H9 (cell line): Measurements from ENCODE around the gene ACOT7. TPM values are rescaled to one million over a fixed set of nuclear protein-coding genes. Genes with fewer than 3 reads are reported as not detected.
A peak's percentile ranks its signal among the peaks of the same experiment; 100 is the strongest.

ENCODE experiments used
- DNase-seq: peaks from one replicate; pipeline ENCODE4 v3.0.0-alpha.2; 2017
- H2AFZ ChIP-seq: one replicate; pipeline ENCODE4 v1.6.1; 2013; ENCODE audit warnings: mild to moderate bottlenecking, low read length, control low read depth, moderate library complexity
- H2AK5ac ChIP-seq: 2 replicates; pipeline ENCODE4 v1.6.1; 2013; ENCODE audit warnings: low read length, control low read depth, mixed read lengths; ENCODE audit not compliant: insufficient read length
- H2BK120ac ChIP-seq: one replicate; pipeline ENCODE4 v1.6.1; 2013; ENCODE audit warnings: low read depth, mild to moderate bottlenecking, low read length, control low read depth, inconsistent platforms; ENCODE audit not compliant: poor library complexity, severe bottlenecking
- H2BK12ac ChIP-seq: 2 replicates; pipeline ENCODE4 v1.6.1; 2013; ENCODE audit warnings: low read length, control low read depth, mixed read lengths, low read depth; ENCODE audit not compliant: insufficient read length
- H2BK15ac ChIP-seq: 2 replicates; pipeline ENCODE4 v1.6.1; 2013; ENCODE audit warnings: low read depth, low read length, control low read depth
- H2BK20ac ChIP-seq: one replicate; pipeline ENCODE4 v1.6.1; 2013; ENCODE audit warnings: low read depth, mild to moderate bottlenecking, low read length, control low read depth, inconsistent platforms; ENCODE audit not compliant: poor library complexity, severe bottlenecking
- H2BK5ac ChIP-seq: 2 replicates; pipeline ENCODE4 v1.6.1; 2013; ENCODE audit warnings: low read length, control low read depth, mixed read lengths; ENCODE audit not compliant: insufficient read length
- H3K14ac ChIP-seq: 2 replicates; pipeline ENCODE4 v1.6.1; 2013; ENCODE audit warnings: low read length, control low read depth; ENCODE audit not compliant: insufficient read depth
- H3K18ac ChIP-seq: 2 replicates; pipeline ENCODE4 v1.6.1; 2013; ENCODE audit warnings: low read depth, mild to moderate bottlenecking, mixed read lengths, low read length, control low read depth; ENCODE audit not compliant: insufficient read length
- H3K23ac ChIP-seq: 2 replicates; pipeline ENCODE4 v1.6.1; 2013; ENCODE audit warnings: low read length, control low read depth, mixed read lengths, low read depth; ENCODE audit not compliant: insufficient read length
- H3K23me2 ChIP-seq: 2 replicates; pipeline ENCODE4 v1.6.1; 2013; ENCODE audit warnings: low read depth, mild to moderate bottlenecking, mixed read lengths, low read length, control low read depth; ENCODE audit not compliant: insufficient read length, poor library complexity, severe bottlenecking
- H3K27ac ChIP-seq: 2 replicates; pipeline ENCODE4 v1.5.1; 2013; ENCODE audit warnings: low read length, control low read depth, mixed read lengths, low read depth; ENCODE audit not compliant: insufficient read length
- H3K27me3 ChIP-seq: 2 replicates; pipeline ENCODE4 v1.6.1; 2013; ENCODE audit warnings: low read length, control low read depth, inconsistent platforms; ENCODE audit not compliant: insufficient read depth
- H3K4ac ChIP-seq: 2 replicates; pipeline ENCODE4 v1.6.1; 2013; ENCODE audit warnings: low read depth, mild to moderate bottlenecking, control low read depth, inconsistent platforms, low read length, moderate library complexity
- H3K4me1 ChIP-seq: 2 replicates; pipeline ENCODE4 v1.6.1; 2013; ENCODE audit warnings: low read length, control low read depth, inconsistent platforms; ENCODE audit not compliant: insufficient read depth
- H3K4me2 ChIP-seq: 2 replicates; pipeline ENCODE4 v1.6.1; 2013; ENCODE audit warnings: low read length, control low read depth, mixed read lengths; ENCODE audit not compliant: insufficient read length, insufficient read depth
- H3K56ac ChIP-seq: 2 replicates; pipeline ENCODE4 v1.6.1; 2013; ENCODE audit warnings: low read depth, mild to moderate bottlenecking, mixed read lengths, low read length, control low read depth; ENCODE audit not compliant: insufficient read length
- H3K79me1 ChIP-seq: 2 replicates; pipeline ENCODE4 v1.6.1; 2013; ENCODE audit warnings: low read depth, mild to moderate bottlenecking, moderate library complexity, low read length, control low read depth, inconsistent platforms; ENCODE audit not compliant: insufficient read depth, poor library complexity, severe bottlenecking
- H3K79me2 ChIP-seq: 2 replicates; pipeline ENCODE4 v1.6.1; 2013; ENCODE audit warnings: low read length, control low read depth, inconsistent platforms; ENCODE audit not compliant: insufficient read depth
- H3K9ac ChIP-seq: 2 replicates; pipeline ENCODE4 v1.6.1; 2013; ENCODE audit warnings: low read length, control low read depth, mixed read lengths; ENCODE audit not compliant: insufficient read length; ENCODE audit errors: extremely low read depth
- H3K9me3 ChIP-seq: one replicate; pipeline ENCODE4 v1.6.1; 2013; ENCODE audit warnings: low read depth, low read length, inconsistent platforms; ENCODE audit not compliant: control insufficient read depth
- H3T11ph ChIP-seq: one replicate; pipeline ENCODE4 v1.6.1; 2013; ENCODE audit warnings: mild to moderate bottlenecking, low read length, control low read depth, inconsistent platforms
- H4K20me1 ChIP-seq: one replicate; pipeline ENCODE4 v1.6.1; 2013; ENCODE audit not compliant: control insufficient read depth, insufficient read length, insufficient read depth
- H4K5ac ChIP-seq: 2 replicates; pipeline ENCODE4 v1.6.1; 2013; ENCODE audit warnings: low read depth, mild to moderate bottlenecking, mixed read lengths, low read length, control low read depth; ENCODE audit not compliant: insufficient read length
- H4K8ac ChIP-seq: replicated peaks from 2 replicates; pipeline ENCODE4 v1.6.1; 2013; ENCODE audit warnings: low read length, control low read depth, mixed read lengths, low read depth; ENCODE audit not compliant: insufficient read length
- H4K91ac ChIP-seq: 2 replicates; pipeline ENCODE4 v1.6.1; 2013; ENCODE audit warnings: low read depth, mild to moderate bottlenecking, moderate library complexity, mixed read lengths, low read length, control low read depth; ENCODE audit not compliant: insufficient read length
- H3K27ac Mint-ChIP-seq, 3 experiments: 2 replicates in 2 of 3; 3 replicates in 1 of 3; pipeline ENCODE4 v1.8.0; 2020 to 2021; ENCODE audit warnings: mixed read lengths in 3 of 3, mild to moderate bottlenecking in 1 of 3, moderate library complexity in 1 of 3
- H3K27me3 Mint-ChIP-seq: 2 replicates; pipeline ENCODE4 v1.8.0; 2021; ENCODE audit warnings: low read depth, mild to moderate bottlenecking, moderate library complexity, mixed read lengths
- H3K36me3 Mint-ChIP-seq, 3 experiments: 2 replicates in 2 of 3; 3 replicates in 1 of 3; pipeline ENCODE4 v1.8.0; 2020 to 2021; ENCODE audit warnings: low read depth in 3 of 3, mixed read lengths in 3 of 3; ENCODE audit not compliant: insufficient read depth in 1 of 3
- H3K4me1 Mint-ChIP-seq, 2 experiments: 2 replicates each; pipeline ENCODE4 v1.8.0; 2020; ENCODE audit warnings: mixed read lengths in 2 of 2
- H3K4me3 Mint-ChIP-seq, 2 experiments: 2 replicates in 1 of 2; 3 replicates in 1 of 2; pipeline ENCODE4 v1.8.0; 2020 to 2021; ENCODE audit warnings: mild to moderate bottlenecking in 2 of 2, mixed read lengths in 2 of 2, moderate library complexity in 1 of 2
- H3K9me3 Mint-ChIP-seq, 2 experiments: 2 replicates in 1 of 2; 3 replicates in 1 of 2; pipeline ENCODE4 v1.8.0; 2020; ENCODE audit warnings: mild to moderate bottlenecking in 2 of 2, mixed read lengths in 2 of 2, moderate library complexity in 1 of 2
- WGBS: extraction: QIAGEN DNeasy Blood & Tissue Kit; methylation state at CpG from one replicate; pipeline ENCODE4 v1.1.7; 2013; ENCODE audit warnings: missing lambda C conversion rate, low lambda C conversion rate, mixed read lengths; ENCODE audit not compliant: insufficient read length; ENCODE audit errors: extremely low coverage; 5-methylcytosine and 5-hydroxymethylcytosine counted together
- total RNA-seq: library from RNA; stranded (reverse); gene quantifications from 2 replicates; pipeline ENCODE4 v1.2.1, GENCODE V29; 2021
- TF ChIP-seq, protein P1 (sequence below): fragments of 200-600 bp; sonication (generic); conservative IDR thresholded peaks from 3 replicates; pipeline ENCODE4 v1.8.0; 2021; ENCODE audit warnings: antibody characterized with exemption, mild to moderate bottlenecking

ACOT7 gene
- total RNA-seq, 1 experiment from 2014 or later: 87.4 TPM

DNA sequence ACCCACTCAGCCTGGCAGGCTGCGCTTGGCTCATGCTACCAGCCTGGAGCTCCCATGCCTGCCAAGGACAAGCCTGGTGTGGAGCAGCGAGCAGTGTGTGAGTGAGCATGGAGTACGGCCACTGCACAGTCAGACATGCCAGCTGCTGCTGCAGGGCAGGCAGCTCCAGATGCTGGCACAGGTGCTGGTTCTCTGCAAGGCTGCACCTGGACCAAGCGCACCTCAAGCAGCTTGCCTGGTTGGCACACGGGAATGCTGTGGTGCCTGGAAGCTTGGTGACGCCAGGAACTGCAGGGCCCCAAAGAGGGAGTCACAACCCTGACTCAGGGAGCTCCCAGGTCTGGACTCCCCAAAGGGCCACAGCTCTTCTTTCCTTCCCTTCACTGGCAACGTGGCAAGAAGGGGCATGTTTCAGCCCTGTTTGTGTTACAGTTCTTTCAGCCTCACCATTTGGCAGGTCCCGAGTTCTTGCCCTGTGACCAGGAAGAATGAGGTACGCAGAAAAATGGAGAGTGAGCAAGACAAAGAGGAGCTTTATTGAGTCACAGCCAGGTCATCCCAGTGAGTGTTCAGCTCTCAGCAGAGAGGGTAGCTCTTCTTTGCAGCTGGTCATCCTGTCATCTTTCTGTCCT is 26.1 kb downstream of the ACOT7 start:
- no peak overlapping the region for H2BK15ac ChIP-seq
- no peaks in the 10 kb centered on the region for H3K9me3 ChIP-seq
- H3K23me2 ChIP-seq: no peaks in the 10 kb centered on the region
- Mint-ChIP-seq H3K36me3 (peaks cover 10 to 14% (median 11%) of the 10 kb centered on the region in 3 experiments), H3K4me3 (no peak overlapping the region), H3K9me3 (peaks cover 9% of the 10 kb centered on the region in 2 experiments; a peak in 4 of 5 replicates), H3K4me1 (peaks cover 5 to 10% of the 10 kb centered on the region in 2 experiments; a peak in 3 of 4 replicates), H3K27me3 (peaks cover 2% of the 10 kb centered on the region; the same call in 1 of the 2 replicates), H3K27ac (peak overlapping the region; percentile 48 to 72 (median 57); a peak in 3 of 7 replicates)
- peaks cover 4% of the 10 kb centered on the region for H3K79me1 ChIP-seq
- H3K4me2 ChIP-seq: no peak overlapping the region
- no peaks in the 10 kb centered on the region for H3K4me1 ChIP-seq
- H4K5ac ChIP-seq: no peak overlapping the region
- H3K18ac ChIP-seq: no peak overlapping the region
- WGBS: no CpG with 5 or more reads among the region's 9 CpGs
- no peak overlapping the region for H3K27ac ChIP-seq
- H2BK5ac ChIP-seq: no peak overlapping the region
- H3K14ac ChIP-seq: no peak overlapping the region; the same call in 1 of the 2 replicates
- H3T11ph ChIP-seq: no peak overlapping the region
- TF ChIP-seq, protein P1, sequence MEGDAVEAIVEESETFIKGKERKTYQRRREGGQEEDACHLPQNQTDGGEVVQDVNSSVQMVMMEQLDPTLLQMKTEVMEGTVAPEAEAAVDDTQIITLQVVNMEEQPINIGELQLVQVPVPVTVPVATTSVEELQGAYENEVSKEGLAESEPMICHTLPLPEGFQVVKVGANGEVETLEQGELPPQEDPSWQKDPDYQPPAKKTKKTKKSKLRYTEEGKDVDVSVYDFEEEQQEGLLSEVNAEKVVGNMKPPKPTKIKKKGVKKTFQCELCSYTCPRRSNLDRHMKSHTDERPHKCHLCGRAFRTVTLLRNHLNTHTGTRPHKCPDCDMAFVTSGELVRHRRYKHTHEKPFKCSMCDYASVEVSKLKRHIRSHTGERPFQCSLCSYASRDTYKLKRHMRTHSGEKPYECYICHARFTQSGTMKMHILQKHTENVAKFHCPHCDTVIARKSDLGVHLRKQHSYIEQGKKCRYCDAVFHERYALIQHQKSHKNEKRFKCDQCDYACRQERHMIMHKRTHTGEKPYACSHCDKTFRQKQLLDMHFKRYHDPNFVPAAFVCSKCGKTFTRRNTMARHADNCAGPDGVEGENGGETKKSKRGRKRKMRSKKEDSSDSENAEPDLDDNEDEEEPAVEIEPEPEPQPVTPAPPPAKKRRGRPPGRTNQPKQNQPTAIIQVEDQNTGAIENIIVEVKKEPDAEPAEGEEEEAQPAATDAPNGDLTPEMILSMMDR: no peak
- no peak overlapping the region for H4K91ac ChIP-seq
- no peak overlapping the region for H2AFZ ChIP-seq
- no peak overlapping the region for H4K8ac ChIP-seq
- H3K4ac ChIP-seq: no peak overlapping the region
- H2BK12ac ChIP-seq: no peak overlapping the region
- no peaks in the 10 kb centered on the region for H3K27me3 ChIP-seq
- no peaks in the 10 kb centered on the region for H4K20me1 ChIP-seq
- H3K9ac ChIP-seq: no peak overlapping the region
- no peak overlapping the region for H2BK20ac ChIP-seq
- H3K23ac ChIP-seq: no peak overlapping the region
- H2AK5ac ChIP-seq: no peak overlapping the region
- peaks cover 5% of the 10 kb centered on the region; the same call in 1 of the 2 replicates for H3K79me2 ChIP-seq
- H2BK120ac ChIP-seq: no peak overlapping the region
- DNase-seq: no peak
- no peak overlapping the region for H3K56ac ChIP-seq
